CD14-positive monocyte (primary cell): ENCODE measurements around the gene MGAT4A. TPM values are rescaled to one million over a fixed set of nuclear protein-coding genes. Genes with fewer than 3 reads are reported as not detected.

Experiments used
- DNase-seq, 3 donors: peaks; one replicate each; pipeline ENCODE4 v3.0.0-alpha.2; 2011 to 2022
- H2AFZ ChIP-seq: 2 replicates; pipeline ENCODE4 v1.6.0; 2012; ENCODE audit warnings: mild to moderate bottlenecking, low read depth, low read length, inconsistent platforms; ENCODE audit not compliant: insufficient read depth, poor library complexity, severe bottlenecking
- H3K27ac ChIP-seq, 2 donors: 1 replicate in 1 of 2; 2 replicates in 1 of 2; pipeline ENCODE4 v1.5.1; 2012 to 2013; ENCODE audit warnings: low read length in 2 of 2, control low read depth in 1 of 2, inconsistent platforms in 1 of 2, low read depth in 1 of 2, mild to moderate bottlenecking in 1 of 2
- H3K27me3 ChIP-seq, 2 donors: one replicate each; pipeline versions ENCODE4 v1.6.0 to v1.6.1; 2011 to 2013; ENCODE audit warnings: low read length in 2 of 2; ENCODE audit not compliant: control insufficient read depth in 2 of 2, insufficient read depth in 2 of 2
- H3K36me3 ChIP-seq, 2 donors: replicated peaks in 1 of 2; 1 replicate in 1 of 2; 2 replicates in 1 of 2; pipeline versions ENCODE4 v1.5.1 to v1.6.1; 2012 to 2013; ENCODE audit warnings: low read length in 2 of 2, control low read depth in 1 of 2, inconsistent platforms in 1 of 2, mild to moderate bottlenecking in 1 of 2; ENCODE audit not compliant: insufficient read depth in 2 of 2, control insufficient read depth in 1 of 2
- H3K4me1 ChIP-seq, 2 donors: 1 replicate in 1 of 2; 2 replicates in 1 of 2; pipeline versions ENCODE4 v1.5.1 to v1.6.1; 2012 to 2013; ENCODE audit warnings: low read length in 2 of 2, control low read depth in 1 of 2, inconsistent platforms in 1 of 2, mild to moderate bottlenecking in 1 of 2, moderate library complexity in 1 of 2; ENCODE audit not compliant: insufficient read depth in 2 of 2, control insufficient read depth in 1 of 2
- H3K4me2 ChIP-seq: replicated peaks from 2 replicates; pipeline ENCODE3; 2012; ENCODE audit warnings: low read length, moderate library complexity, mild to moderate bottlenecking; ENCODE audit not compliant: poor library complexity, severe bottlenecking; ENCODE audit errors: extremely low read depth
- H3K4me3 ChIP-seq, 3 experiments: fragments of 200-600 bp in 1 of 3; sonication (generic) in 1 of 3; replicated peaks in 1 of 3; 1 replicate in 2 of 3; 2 replicates in 1 of 3; pipeline ENCODE4 v1.5.1; 2011 to 2013; ENCODE audit warnings: low read length in 3 of 3, mild to moderate bottlenecking in 3 of 3, control low read depth in 2 of 3, low read depth in 2 of 3, inconsistent platforms in 1 of 3, moderate library complexity in 1 of 3
- H3K79me2 ChIP-seq: 2 replicates; pipeline ENCODE4 v1.6.0; 2012; ENCODE audit warnings: mild to moderate bottlenecking, control low read depth, inconsistent platforms, low read length, moderate library complexity; ENCODE audit not compliant: insufficient read depth
- H3K9ac ChIP-seq: 2 replicates; pipeline ENCODE4 v1.6.0; 2017; ENCODE audit warnings: low read length, mild to moderate bottlenecking; ENCODE audit not compliant: insufficient read depth, poor library complexity, severe bottlenecking
- H3K9me3 ChIP-seq, 2 donors: replicated peaks in 1 of 2; 1 replicate in 1 of 2; 2 replicates in 1 of 2; pipeline versions ENCODE4 v1.5.1 to v1.6.1; 2012 to 2013; ENCODE audit warnings: low read length in 2 of 2, control low read depth in 1 of 2; ENCODE audit not compliant: control insufficient read depth in 1 of 2, insufficient read depth in 1 of 2
- H4K20me1 ChIP-seq: 2 replicates; pipeline ENCODE4 v1.6.0; 2012; ENCODE audit warnings: mild to moderate bottlenecking, low read length, control low read depth, moderate library complexity; ENCODE audit not compliant: insufficient read depth
- H3K27ac Mint-ChIP-seq, 7 donors: one replicate each; pipeline ENCODE4 v1.8.0; 2020; ENCODE audit warnings: mild to moderate bottlenecking in 7 of 7, mixed read lengths in 7 of 7, moderate library complexity in 6 of 7, inconsistent platforms in 2 of 7
- H3K27me3 Mint-ChIP-seq, 3 donors: one replicate each; pipeline ENCODE4 v1.8.0; 2021 to 2022; ENCODE audit warnings: low read depth in 3 of 3, mild to moderate bottlenecking in 3 of 3, mixed read lengths in 3 of 3, moderate library complexity in 3 of 3, inconsistent platforms in 1 of 3
- H3K36me3 Mint-ChIP-seq, 2 donors: one replicate each; pipeline ENCODE4 v1.8.0; 2020; ENCODE audit warnings: mixed read lengths in 2 of 2, inconsistent platforms in 1 of 2, mild to moderate bottlenecking in 1 of 2
- H3K4me1 Mint-ChIP-seq: one replicate; pipeline ENCODE4 v1.8.0; 2020; ENCODE audit warnings: mild to moderate bottlenecking, mixed read lengths
- H3K4me3 Mint-ChIP-seq, 2 donors: one replicate each; pipeline ENCODE4 v1.8.0; 2020; ENCODE audit warnings: mild to moderate bottlenecking in 2 of 2, mixed read lengths in 2 of 2, moderate library complexity in 1 of 2
- H3K9me3 Mint-ChIP-seq, 7 donors: one replicate each; pipeline ENCODE4 v1.8.0; 2020 to 2022; ENCODE audit warnings: mixed read lengths in 7 of 7, mild to moderate bottlenecking in 6 of 7, moderate library complexity in 6 of 7, inconsistent platforms in 2 of 7
- CTCF ChIP-seq: fragments of 200-600 bp; IDR thresholded peaks from one replicate; pipeline ENCODE4 v1.8.0; 2022; ENCODE audit warnings: antibody characterized with exemption, mild to moderate bottlenecking
- WGBS: methylation state at CpG from one replicate; pipeline ENCODE4 v1.1.5; 2013; ENCODE audit warnings: missing lambda C conversion rate; ENCODE audit not compliant: insufficient coverage; 5-methylcytosine and 5-hydroxymethylcytosine counted together
- intact Hi-C, 2 donors: fragments of 100-400 bp; cut with micrococcal nuclease; formaldehyde crosslinking; loops; one replicate each; pipeline versions ENCODE4 v1.15.0 to v1.15.1; 2023
- polyA plus RNA-seq, 3 donors: library from polyadenylated mRNA; depleted of rRNA in 1 of 3; unstranded in 2 of 3; stranded (reverse) in 1 of 3; fragments of 300-500 nt in 2 of 3; fragments of >200 nt in 1 of 3; fragmentation: Illumina TruSeq in 2 of 3; gene quantifications; 1 replicate in 2 of 3; 2 replicates in 1 of 3; pipeline ENCODE4 v1.2.3, GENCODE V29; 2012 to 2021

The MGAT4A gene
- polyA plus RNA-seq, 3 donors, result 24.3 to 35.9 (median 35.1) TPM

- Histone ChIP-seq H3K27ac (no peak overlapping the region), H3K27me3 (no peaks in the 10 kb centered on the region), H2AFZ (no peak overlapping the region), H4K20me1 (peaks cover 4% of the 10 kb centered on the region), H3K4me2 (no peak overlapping the region), H3K79me2 (no peaks in the 10 kb centered on the region), H3K4me3 (no peak overlapping the region), H3K9me3 (no peaks in the 10 kb centered on the region), H3K9ac (no peak overlapping the region), H3K4me1 (no peaks in the 10 kb centered on the region), H3K36me3 (peaks cover 27 to 56% of the 10 kb centered on the region in 2 donors)
- Mint-ChIP-seq H3K27me3 (no peaks in the 10 kb centered on the region), H3K27ac (no peak overlapping the region), H3K4me1 (peaks cover 9% of the 10 kb centered on the region), H3K36me3 (peaks cover 44 to 66% of the 10 kb centered on the region in 2 donors), H3K9me3 (peaks cover 0 to 1% (median 0%) of the 10 kb centered on the region in 7 donors), H3K4me3 (no peak overlapping the region)
- 100% methylated on average over 3 of the region's 4 CpGs for WGBS
- no peak for TF ChIP-seq CTCF
- DNase-seq, result no peak
- intact Hi-C loops, result loop anchor here (2.0 to 5.0 kb wide), 3 partner anchors 188 to 419 kb away; no protein-coding TSS in a partner anchor
These were observed 82.5 kb downstream of the MGAT4A start for GRCh38 chr2:98648451-98648850.

- peaks cover 4% of the 10 kb centered on the region for H4K20me1 ChIP-seq
- H3K79me2 ChIP-seq, result no peaks in the 10 kb centered on the region
- H3K36me3 ChIP-seq, result peaks cover 33 to 65% of the 10 kb centered on the region in 2 donors
- H3K9me3 Mint-ChIP-seq, result peaks cover 0 to 1% (median 0%) of the 10 kb centered on the region in 7 donors
- TF ChIP-seq CTCF, result no peak
- no peak for DNase-seq
- H3K4me3 Mint-ChIP-seq, result no peak overlapping the region
- no peak overlapping the region for H2AFZ ChIP-seq
- intact Hi-C loops, result loop anchor here (2.0 to 5.0 kb wide), 3 partner anchors 189 to 420 kb away; no protein-coding TSS in a partner anchor
- peaks cover 5% of the 10 kb centered on the region for H3K4me1 Mint-ChIP-seq
- WGBS, result 100% methylated on average over 2 of the region's 5 CpGs
- H3K4me3 ChIP-seq, result no peak overlapping the region
- H3K27ac ChIP-seq, result no peak overlapping the region
- H3K36me3 Mint-ChIP-seq, result peaks cover 43 to 65% of the 10 kb centered on the region in 2 donors
- H3K4me2 ChIP-seq, result no peak overlapping the region
- H3K9ac ChIP-seq, result no peak overlapping the region
- no peak overlapping the region for H3K27ac Mint-ChIP-seq
- no peaks in the 10 kb centered on the region for H3K4me1 ChIP-seq
- H3K27me3 Mint-ChIP-seq, result no peaks in the 10 kb centered on the region
- H3K9me3 ChIP-seq, result no peaks in the 10 kb centered on the region
- no peaks in the 10 kb centered on the region for H3K27me3 ChIP-seq
These were observed 83.3 kb downstream of the MGAT4A start for GRCh38 chr2:98647636-98648035.
